GM12873 (cell line): ENCODE data around the gene ZDHHC17.

Experiments used
- TF ChIP-seq, protein P1 (sequence below): IDR thresholded peaks from 2 replicates; pipeline ENCODE4 v1.5.1; 2012; ENCODE audit warnings: low read depth, mild to moderate bottlenecking, moderate library complexity, low read length, control low read depth; ENCODE audit not compliant: insufficient read depth; ENCODE audit errors: missing control alignments

The ZDHHC17 gene

DNA sequence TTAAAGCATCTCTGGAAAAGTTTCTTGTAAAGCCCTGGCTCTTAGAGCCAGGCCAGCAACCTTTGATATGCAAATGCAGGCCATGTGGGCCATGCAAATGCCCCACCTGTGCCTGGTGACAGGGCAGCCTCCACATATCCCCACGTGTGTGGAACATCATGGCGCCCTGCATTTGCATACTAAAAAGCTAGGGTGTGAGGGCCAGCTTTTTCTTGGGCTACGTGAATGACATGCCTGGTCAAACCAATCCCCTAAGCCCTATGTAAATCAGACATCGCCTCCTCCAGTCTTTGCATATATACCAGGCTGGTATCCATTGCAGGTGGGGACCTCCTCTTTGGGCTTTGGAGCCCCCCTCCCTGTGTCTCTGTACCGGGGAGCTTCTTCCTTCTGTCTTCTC lies 108.5 kb downstream of the ZDHHC17 start:
- TF ChIP-seq, protein P1, sequence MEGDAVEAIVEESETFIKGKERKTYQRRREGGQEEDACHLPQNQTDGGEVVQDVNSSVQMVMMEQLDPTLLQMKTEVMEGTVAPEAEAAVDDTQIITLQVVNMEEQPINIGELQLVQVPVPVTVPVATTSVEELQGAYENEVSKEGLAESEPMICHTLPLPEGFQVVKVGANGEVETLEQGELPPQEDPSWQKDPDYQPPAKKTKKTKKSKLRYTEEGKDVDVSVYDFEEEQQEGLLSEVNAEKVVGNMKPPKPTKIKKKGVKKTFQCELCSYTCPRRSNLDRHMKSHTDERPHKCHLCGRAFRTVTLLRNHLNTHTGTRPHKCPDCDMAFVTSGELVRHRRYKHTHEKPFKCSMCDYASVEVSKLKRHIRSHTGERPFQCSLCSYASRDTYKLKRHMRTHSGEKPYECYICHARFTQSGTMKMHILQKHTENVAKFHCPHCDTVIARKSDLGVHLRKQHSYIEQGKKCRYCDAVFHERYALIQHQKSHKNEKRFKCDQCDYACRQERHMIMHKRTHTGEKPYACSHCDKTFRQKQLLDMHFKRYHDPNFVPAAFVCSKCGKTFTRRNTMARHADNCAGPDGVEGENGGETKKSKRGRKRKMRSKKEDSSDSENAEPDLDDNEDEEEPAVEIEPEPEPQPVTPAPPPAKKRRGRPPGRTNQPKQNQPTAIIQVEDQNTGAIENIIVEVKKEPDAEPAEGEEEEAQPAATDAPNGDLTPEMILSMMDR: no peak

DNA sequence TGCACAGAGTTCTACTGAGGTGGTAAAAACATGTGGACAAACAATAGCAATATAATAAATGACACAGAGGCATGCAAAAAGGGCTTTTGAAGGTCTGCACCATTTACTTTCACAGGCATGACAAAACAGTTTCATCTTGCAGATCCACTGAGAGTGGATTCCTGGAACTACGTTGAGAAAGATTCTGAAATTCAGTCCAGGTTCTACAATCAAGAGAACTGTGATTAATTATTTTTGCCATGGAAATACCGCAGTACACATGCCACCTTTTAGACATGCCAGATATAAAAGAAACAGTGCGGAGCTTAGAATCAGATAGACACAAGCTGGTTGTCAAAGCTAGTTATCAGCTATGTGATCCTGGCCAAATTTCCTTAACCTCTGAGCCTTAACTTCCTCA lies 110.1 kb downstream of the ZDHHC17 start:
- TF ChIP-seq, protein P1: no peak

DNA sequence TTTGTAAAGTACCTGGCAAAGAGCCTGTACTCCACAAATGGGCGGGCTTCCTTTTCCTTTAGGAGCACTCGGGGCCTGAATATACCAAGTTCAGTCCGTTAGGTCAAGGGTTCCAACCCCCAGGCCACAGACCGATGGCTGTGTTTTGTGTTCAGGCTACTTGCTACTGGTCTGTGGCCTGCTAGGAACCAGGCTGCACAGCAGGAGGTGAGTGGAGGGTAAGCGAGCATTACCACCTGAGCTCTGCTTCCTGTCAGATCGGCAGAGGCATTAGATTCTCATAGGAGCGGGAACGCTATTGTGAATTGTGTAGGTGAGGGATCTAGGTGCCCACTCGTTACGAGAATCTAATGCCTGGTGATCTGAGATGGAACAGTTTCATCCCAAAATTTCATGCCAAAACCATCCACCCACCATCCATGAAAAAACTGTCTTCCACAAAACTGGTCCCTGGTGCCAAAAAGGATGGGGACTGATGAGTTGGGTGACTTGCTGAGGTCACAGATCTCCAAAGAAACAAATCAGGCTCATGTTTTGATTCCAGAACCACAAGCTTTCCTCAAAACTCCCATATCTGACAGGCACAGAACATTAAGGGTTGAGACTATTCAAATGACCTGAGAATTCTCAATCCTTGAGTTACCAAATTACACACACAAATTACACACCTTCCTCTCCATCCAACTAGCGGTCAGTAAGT lies 110.7 kb downstream of the ZDHHC17 start:
- TF ChIP-seq, protein P1: no peak

DNA sequence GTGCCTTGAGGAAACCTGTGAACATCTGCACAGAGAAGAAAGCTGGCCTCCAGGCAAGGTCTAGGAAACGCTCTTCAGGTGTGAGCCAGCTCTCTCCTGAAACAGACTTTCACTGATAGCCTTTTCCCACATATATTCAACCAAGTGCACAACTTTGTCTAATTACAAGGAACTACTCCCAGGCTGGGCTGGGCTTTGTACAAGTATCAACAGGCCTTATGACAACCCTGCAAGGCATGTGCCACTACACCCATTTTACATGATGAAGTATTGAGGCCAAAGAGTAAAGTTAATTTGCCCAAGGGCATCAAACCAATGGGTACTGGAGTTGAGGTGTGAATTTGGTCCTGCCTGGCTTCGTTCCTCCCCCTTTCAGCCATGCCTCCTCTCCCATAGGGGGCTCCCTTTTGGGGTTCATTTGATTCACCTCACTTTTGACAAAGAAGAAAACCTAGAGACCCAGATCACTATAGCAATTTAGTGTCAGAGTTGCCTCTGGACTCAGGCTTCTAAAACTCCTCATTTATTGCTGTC lies 112.8 kb downstream of the ZDHHC17 start:
- TF ChIP-seq, protein P1: no peak

DNA sequence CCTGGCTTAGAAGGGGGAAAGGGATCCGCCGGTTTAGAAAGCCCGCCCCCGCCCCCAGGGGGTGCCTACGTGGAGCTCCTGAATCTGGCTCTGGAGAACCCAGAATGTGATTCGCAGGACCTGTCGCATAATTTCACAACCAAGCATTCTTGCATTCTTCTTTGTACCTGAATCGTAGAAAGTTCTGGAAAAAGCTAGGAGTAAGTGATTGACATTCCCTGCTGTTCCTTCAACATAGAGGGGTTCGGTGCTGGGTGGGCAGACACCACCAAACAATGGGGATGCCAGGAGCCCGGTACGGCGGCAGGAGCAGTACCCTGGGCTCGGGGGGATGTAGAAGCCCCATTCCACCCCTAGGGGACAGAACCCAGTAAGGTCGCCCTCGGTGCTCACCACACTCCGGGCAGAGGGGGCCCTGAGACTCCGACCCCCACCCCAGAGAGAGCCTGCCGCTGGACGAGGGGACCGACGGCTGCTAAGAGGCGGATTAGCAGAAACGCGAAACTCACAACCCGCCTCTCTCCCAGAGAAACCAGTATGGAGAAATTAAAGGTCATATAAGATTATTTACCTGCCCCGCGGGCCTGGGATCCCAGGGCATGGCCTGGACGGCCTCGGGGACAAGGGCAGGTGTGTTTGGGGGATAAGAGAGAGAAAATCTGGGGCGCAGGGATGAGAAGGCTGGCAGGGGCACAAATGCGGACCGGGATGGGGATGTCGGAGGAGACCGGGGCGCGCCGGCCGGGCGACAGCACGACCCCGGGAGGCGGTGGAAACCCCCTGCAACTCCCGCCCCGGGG lies 114.4 kb downstream of the ZDHHC17 start:
- TF ChIP-seq, protein P1: peak; percentile 44

DNA sequence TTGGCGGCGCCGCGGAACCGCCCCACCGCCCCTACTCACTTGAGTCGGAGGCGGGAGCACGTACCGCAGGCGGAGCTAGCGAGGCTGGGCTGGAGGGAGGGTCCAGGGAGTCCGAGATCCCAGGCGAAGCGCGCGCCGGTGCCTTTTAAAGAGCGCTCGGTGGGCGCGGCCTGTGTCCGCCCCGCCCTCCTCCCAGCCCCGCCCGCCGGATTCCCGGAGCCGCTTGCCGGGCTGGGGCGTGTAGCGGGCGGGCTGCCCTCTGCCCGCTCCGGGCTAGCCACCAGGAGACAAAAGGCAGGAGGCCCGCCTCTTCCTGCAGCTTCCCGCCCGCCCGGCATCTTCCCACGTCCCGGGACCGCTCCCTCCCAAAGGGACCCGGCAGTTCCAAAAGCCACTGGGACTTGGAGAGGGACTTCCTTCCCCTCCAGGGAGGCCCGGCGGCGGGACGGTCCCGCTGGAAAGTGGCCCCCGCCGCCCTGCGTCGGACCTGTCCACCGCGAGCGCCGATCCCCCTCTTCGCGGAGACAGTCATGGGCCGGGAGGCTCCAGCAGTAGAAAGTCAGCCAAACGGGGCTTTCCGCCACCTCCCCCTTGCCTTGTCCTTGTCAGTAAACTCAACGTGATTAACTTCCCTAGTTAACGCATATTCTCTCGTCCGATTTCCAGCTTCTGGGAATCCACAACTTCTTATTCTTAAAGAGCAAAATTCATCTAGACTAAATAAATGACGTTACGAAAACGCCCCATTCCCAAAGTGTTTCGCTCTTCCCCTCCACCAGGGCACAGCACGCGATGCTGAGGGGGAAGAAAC lies 115.2 kb downstream of the ZDHHC17 start, which contains the start of gene CSRP2:
CSRP2 (minus strand) TSS at position 121 of the 811 bp plus-strand sequence. CDS start 12,759 bp downstream, outside the sequence.
- TF ChIP-seq, protein P1: peak; percentile 5
